Ovary (tissue), 3 donors: Measurements from ENCODE around the gene CCNK.

Experiments used
- EP300 ChIP-seq: sonication (generic); formaldehyde crosslinking; IDR thresholded peaks from one replicate; pipeline ENCODE4 v1.6.1; 2017; ENCODE audit warnings: antibody characterized with exemption
- POLR2A ChIP-seq: fragments of 450-650 bp; IDR thresholded peaks from one replicate; pipeline ENCODE4 v1.6.1; 2017; ENCODE audit warnings: antibody characterized with exemption, mild to moderate bottlenecking, moderate library complexity
- TF ChIP-seq, protein P1 (sequence below), 3 donors: fragments of 450-650 bp in 2 of 3; fragments of 200-600 bp in 1 of 3; IDR thresholded peaks; one replicate each; pipeline versions ENCODE4 v1.5.1 to v1.8.0; 2016 to 2022; ENCODE audit warnings: antibody characterized with exemption in 3 of 3, mild to moderate bottlenecking in 1 of 3
- donor health status: DM: no; HTN: no; CAD: no.

DNA sequence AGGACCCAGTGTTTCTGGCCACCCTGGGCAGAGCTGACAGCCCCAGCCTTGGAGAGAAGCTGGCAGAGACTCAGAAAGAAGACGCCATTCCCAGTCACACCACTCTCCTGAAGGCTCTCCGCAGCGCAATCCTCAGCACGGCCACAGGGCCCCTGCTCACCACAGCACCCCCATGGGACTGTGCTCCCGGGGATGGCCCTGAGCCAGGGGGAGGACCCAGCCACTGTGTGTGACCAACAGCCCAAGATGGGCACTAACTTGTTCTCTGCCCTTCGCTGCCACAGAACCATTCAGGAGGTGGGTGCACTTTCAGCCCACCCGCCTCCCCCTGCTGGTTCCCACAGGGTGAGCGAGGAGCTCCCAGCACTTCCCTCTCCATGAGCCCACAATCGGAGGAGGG, 57.1 kb downstream of the CCNK start:
- TF ChIP-seq, protein P1, sequence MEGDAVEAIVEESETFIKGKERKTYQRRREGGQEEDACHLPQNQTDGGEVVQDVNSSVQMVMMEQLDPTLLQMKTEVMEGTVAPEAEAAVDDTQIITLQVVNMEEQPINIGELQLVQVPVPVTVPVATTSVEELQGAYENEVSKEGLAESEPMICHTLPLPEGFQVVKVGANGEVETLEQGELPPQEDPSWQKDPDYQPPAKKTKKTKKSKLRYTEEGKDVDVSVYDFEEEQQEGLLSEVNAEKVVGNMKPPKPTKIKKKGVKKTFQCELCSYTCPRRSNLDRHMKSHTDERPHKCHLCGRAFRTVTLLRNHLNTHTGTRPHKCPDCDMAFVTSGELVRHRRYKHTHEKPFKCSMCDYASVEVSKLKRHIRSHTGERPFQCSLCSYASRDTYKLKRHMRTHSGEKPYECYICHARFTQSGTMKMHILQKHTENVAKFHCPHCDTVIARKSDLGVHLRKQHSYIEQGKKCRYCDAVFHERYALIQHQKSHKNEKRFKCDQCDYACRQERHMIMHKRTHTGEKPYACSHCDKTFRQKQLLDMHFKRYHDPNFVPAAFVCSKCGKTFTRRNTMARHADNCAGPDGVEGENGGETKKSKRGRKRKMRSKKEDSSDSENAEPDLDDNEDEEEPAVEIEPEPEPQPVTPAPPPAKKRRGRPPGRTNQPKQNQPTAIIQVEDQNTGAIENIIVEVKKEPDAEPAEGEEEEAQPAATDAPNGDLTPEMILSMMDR (IDR thresholded peaks at IDR 0.05), result no peak
- TF ChIP-seq EP300, result no peak
- no peak for TF ChIP-seq POLR2A
